PC-9 (cell line): ENCODE results near the gene NR2C2.

Experiments used
- EZH2 ChIP-seq: fragments of 200-600 bp; sonication (generic); IDR thresholded peaks from 2 replicates; pipeline ENCODE4 v1.8.0; 2017; ENCODE audit warnings: antibody characterized with exemption, low read depth
- TF ChIP-seq, protein P1 (sequence below): fragments of 200-600 bp; sonication (generic); conservative IDR thresholded peaks from 2 replicates; pipeline ENCODE4 v1.6.1; 2017; ENCODE audit warnings: mixed run types, antibody characterized with exemption, mild to moderate bottlenecking, moderate library complexity

DNA sequence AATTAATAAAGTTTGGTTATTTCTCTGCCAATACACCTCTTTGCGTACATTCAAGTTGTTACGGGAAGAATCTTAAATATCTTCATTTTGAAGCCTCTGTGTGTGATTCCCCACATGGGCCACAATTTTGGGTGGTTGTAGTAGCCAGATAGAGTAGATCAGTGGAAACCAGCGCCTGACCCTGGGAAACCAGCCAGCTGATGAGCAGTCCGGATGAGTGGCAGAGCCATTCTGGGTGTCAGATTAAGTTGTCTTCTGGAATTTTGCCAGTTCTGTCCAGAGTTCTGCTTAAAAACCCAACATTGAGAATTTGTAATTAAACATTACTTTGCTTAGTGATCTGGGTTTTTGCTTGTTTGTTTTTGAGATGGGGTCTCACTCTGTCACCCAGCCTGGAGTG, 68.1 kb downstream of the NR2C2 start:
- TF ChIP-seq, protein P1, sequence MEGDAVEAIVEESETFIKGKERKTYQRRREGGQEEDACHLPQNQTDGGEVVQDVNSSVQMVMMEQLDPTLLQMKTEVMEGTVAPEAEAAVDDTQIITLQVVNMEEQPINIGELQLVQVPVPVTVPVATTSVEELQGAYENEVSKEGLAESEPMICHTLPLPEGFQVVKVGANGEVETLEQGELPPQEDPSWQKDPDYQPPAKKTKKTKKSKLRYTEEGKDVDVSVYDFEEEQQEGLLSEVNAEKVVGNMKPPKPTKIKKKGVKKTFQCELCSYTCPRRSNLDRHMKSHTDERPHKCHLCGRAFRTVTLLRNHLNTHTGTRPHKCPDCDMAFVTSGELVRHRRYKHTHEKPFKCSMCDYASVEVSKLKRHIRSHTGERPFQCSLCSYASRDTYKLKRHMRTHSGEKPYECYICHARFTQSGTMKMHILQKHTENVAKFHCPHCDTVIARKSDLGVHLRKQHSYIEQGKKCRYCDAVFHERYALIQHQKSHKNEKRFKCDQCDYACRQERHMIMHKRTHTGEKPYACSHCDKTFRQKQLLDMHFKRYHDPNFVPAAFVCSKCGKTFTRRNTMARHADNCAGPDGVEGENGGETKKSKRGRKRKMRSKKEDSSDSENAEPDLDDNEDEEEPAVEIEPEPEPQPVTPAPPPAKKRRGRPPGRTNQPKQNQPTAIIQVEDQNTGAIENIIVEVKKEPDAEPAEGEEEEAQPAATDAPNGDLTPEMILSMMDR = no peak
- no peak for TF ChIP-seq EZH2
